Hematopoietic multipotent progenitor cell treated with erythropoietin and hydrocortisone succinate and interleukin-3 and kit ligand, for 17 days (in vitro differentiated cells): Measurements from ENCODE around the gene IFRD2.
"Not testable (repeated sequence)": the region's sequence is repeated elsewhere in the genome, so short reads cannot be mapped to it uniquely, and the experiment has no call there.

Source experiments
- DNase-seq: peaks from one replicate; pipeline ENCODE4 v3.0.0-alpha.2; 2015; ENCODE audit warnings: low spot score

IFRD2 gene

GRCh38 chr3:50286322-50287227, 5.7 kb downstream of the IFRD2 start:
- DNase-seq, result no peak

- not testable (repeated sequence) for DNase-seq
Measured at GRCh38 chr3:50284121-50284520, 8.1 kb downstream of the IFRD2 start.

- DNase-seq, result no peak
Measured at GRCh38 chr3:50279255-50280016, 12.8 kb downstream of the IFRD2 start.

GRCh38 chr3:50278880-50279224, 13.4 kb downstream of the IFRD2 start, which contains the start of gene LSMEM2:
Gene LSMEM2 (plus strand): TSS chr3:50279087. CDS start chr3:50279114, 27 bp downstream.
- DNase-seq, result no peak

- no peak for DNase-seq
Measured at GRCh38 chr3:50278123-50278879, 13.9 kb downstream of the IFRD2 start.

GRCh38 chr3:50276762-50277101, 15.5 kb downstream of the IFRD2 start:
- no peak for DNase-seq

- DNase-seq, result no peak
Measured at GRCh38 chr3:50275996-50276761, 16.1 kb downstream of the IFRD2 start.

GRCh38 chr3:50275141-50275995, 16.9 kb downstream of the IFRD2 start:
- no peak for DNase-seq

GRCh38 chr3:50274371-50275104, 17.7 kb downstream of the IFRD2 start:
- DNase-seq, result peak; percentile 79

GRCh38 chr3:50273689-50274065, 18.6 kb downstream of the IFRD2 start:
- DNase-seq, result no peak

- peak; percentile 86 for DNase-seq
Measured at GRCh38 chr3:50272911-50273688, 19.1 kb downstream of the IFRD2 start.

GRCh38 chr3:50272538-50272910, 19.7 kb downstream of the IFRD2 start:
- not testable (repeated sequence) for DNase-seq

- no peak for DNase-seq
Measured at GRCh38 chr3:50271314-50271936, 20.8 kb downstream of the IFRD2 start.

GRCh38 chr3:50270422-50271224, 21.6 kb downstream of the IFRD2 start:
- DNase-seq, result no peak

- DNase-seq, result no peak
Measured at GRCh38 chr3:50269977-50270413, 22.2 kb downstream of the IFRD2 start.

- DNase-seq, result no peak
Measured at GRCh38 chr3:50269460-50269859, 22.8 kb downstream of the IFRD2 start.

- no peak for DNase-seq
Measured at GRCh38 chr3:50268703-50269451, 23.4 kb downstream of the IFRD2 start, which contains the start of gene SEMA3B. Gene SEMA3B (plus strand): TSS chr3:50269147. CDS start chr3:50269241, 94 bp downstream.
